ENCODE data around the gene KDM4B. TPM values are rescaled to one million over a fixed set of nuclear protein-coding genes. Genes with fewer than 3 reads are reported as not detected.

KDM4B gene
- total and polyA plus RNA-seq, 2 donors (not counting 1 experiment from before 2014, with no cell fraction given) = 6.4 to 14.4 TPM

- Histone ChIP-seq H3K27ac (ENCODE audit: insufficient read depth, low read length) (no peak overlapping the region), H2AFZ (ENCODE audit: low read length) (no peak overlapping the region), H3K36me3 (ENCODE audit: control insufficient read depth, insufficient read depth, low read length) (no peaks in the 10 kb centered on the region), H3K9me3 (ENCODE audit: control insufficient read depth, insufficient read depth, low read depth, low read length) (no peaks in the 10 kb centered on the region), H3K9ac (ENCODE audit: insufficient read depth, low read length) (no peak overlapping the region), H4K20me1 (ENCODE audit: control insufficient read depth, extremely low read depth, insufficient read depth, low read length) (no peaks in the 10 kb centered on the region), H3K4me1 (ENCODE audit: control insufficient read depth, extremely low read depth, insufficient read depth, low read length) (peaks cover 16% of the 10 kb centered on the region), H3K27me3 (ENCODE audit: control insufficient read depth, insufficient read depth, low read length) (no peaks in the 10 kb centered on the region), H3K4me2 (ENCODE audit: extremely low read depth, insufficient read depth, low read length) (no peak overlapping the region), H3K4me3 (replicated peaks in 1 of 4; ENCODE audit: control extremely low read depth in 1 of 4, insufficient read depth in 1 of 4, low read depth in 3 of 4, low read length in 4 of 4) (no peak overlapping the region), H3K79me2 (ENCODE audit: control insufficient read depth, insufficient read depth, low read length) (peaks cover 45% of the 10 kb centered on the region)
- TF ChIP-seq CTCF (conservative IDR thresholded peaks at IDR 0.05 in 1 of 2, IDR thresholded peaks at IDR 0.05 in 1 of 2; ENCODE audit: low read depth in 1 of 2, low read length in 2 of 2) = no peak
- TF ChIP-seq EZH2 (IDR thresholded peaks at IDR 0.05; ENCODE audit: low read length, missing control alignments) = no peak
- DNase-seq (ENCODE audit: low read depth in 2 of 2) = no peak
These were observed 17.6 kb downstream of the KDM4B start for GRCh38 chr19:4986471-4986891.

- Histone ChIP-seq H3K4me3 (replicated peaks in 1 of 4; ENCODE audit: control extremely low read depth in 1 of 4, insufficient read depth in 1 of 4, low read depth in 3 of 4, low read length in 4 of 4) (no peak overlapping the region), H3K4me2 (ENCODE audit: extremely low read depth, insufficient read depth, low read length) (no peak overlapping the region), H3K27ac (ENCODE audit: insufficient read depth, low read length) (no peak overlapping the region), H3K79me2 (ENCODE audit: control insufficient read depth, insufficient read depth, low read length) (peaks cover 48% of the 10 kb centered on the region), H3K27me3 (ENCODE audit: control insufficient read depth, insufficient read depth, low read length) (no peaks in the 10 kb centered on the region), H2AFZ (ENCODE audit: low read length) (no peak overlapping the region), H3K4me1 (ENCODE audit: control insufficient read depth, extremely low read depth, insufficient read depth, low read length) (peaks cover 16% of the 10 kb centered on the region), H4K20me1 (ENCODE audit: control insufficient read depth, extremely low read depth, insufficient read depth, low read length) (no peaks in the 10 kb centered on the region), H3K9me3 (ENCODE audit: control insufficient read depth, insufficient read depth, low read depth, low read length) (no peaks in the 10 kb centered on the region), H3K36me3 (ENCODE audit: control insufficient read depth, insufficient read depth, low read length) (no peaks in the 10 kb centered on the region), H3K9ac (ENCODE audit: insufficient read depth, low read length) (no peak overlapping the region)
- DNase-seq (ENCODE audit: low read depth in 2 of 2) = peak in 1 of 2 donors; percentile 45
- TF ChIP-seq EZH2 (IDR thresholded peaks at IDR 0.05; ENCODE audit: low read length, missing control alignments) (no peak), CTCF (conservative IDR thresholded peaks at IDR 0.05 in 1 of 2, IDR thresholded peaks at IDR 0.05 in 1 of 2; ENCODE audit: low read depth in 1 of 2, low read length in 2 of 2) (no peak)
These were observed 18.3 kb downstream of the KDM4B start for GRCh38 chr19:4987256-4987655.

GRCh38 chr19:4987692-4988370 lies 18.9 kb downstream of the KDM4B start:
- peak in 1 of 2 donors; percentile 46 for DNase-seq (ENCODE audit: low read depth in 2 of 2)
- H3K79me2 ChIP-seq (ENCODE audit: control insufficient read depth, insufficient read depth, low read length) = peaks cover 48% of the 10 kb centered on the region
- H3K4me1 ChIP-seq (ENCODE audit: control insufficient read depth, extremely low read depth, insufficient read depth, low read length) = peaks cover 16% of the 10 kb centered on the region
- H2AFZ ChIP-seq (ENCODE audit: low read length) = no peak overlapping the region
- no peak overlapping the region for H3K4me2 ChIP-seq (ENCODE audit: extremely low read depth, insufficient read depth, low read length)
- TF ChIP-seq CTCF (conservative IDR thresholded peaks at IDR 0.05 in 1 of 2, IDR thresholded peaks at IDR 0.05 in 1 of 2; ENCODE audit: low read depth in 1 of 2, low read length in 2 of 2) = no peak
- H4K20me1 ChIP-seq (ENCODE audit: control insufficient read depth, extremely low read depth, insufficient read depth, low read length) = no peaks in the 10 kb centered on the region
- no peaks in the 10 kb centered on the region for H3K9me3 ChIP-seq (ENCODE audit: control insufficient read depth, insufficient read depth, low read depth, low read length)
- no peaks in the 10 kb centered on the region for H3K27me3 ChIP-seq (ENCODE audit: control insufficient read depth, insufficient read depth, low read length)
- no peaks in the 10 kb centered on the region for H3K36me3 ChIP-seq (ENCODE audit: control insufficient read depth, insufficient read depth, low read length)
- peak overlapping the region; percentile 50 for H3K27ac ChIP-seq (ENCODE audit: insufficient read depth, low read length)
- no peak overlapping the region for H3K9ac ChIP-seq (ENCODE audit: insufficient read depth, low read length)
- H3K4me3 ChIP-seq (replicated peaks in 1 of 4; ENCODE audit: control extremely low read depth in 1 of 4, insufficient read depth in 1 of 4, low read depth in 3 of 4, low read length in 4 of 4) = peak overlapping the region in 1 of 4 experiments; percentile 1
